ENCODE measurements around the gene CDK6.

Gene CDK6

DNA sequence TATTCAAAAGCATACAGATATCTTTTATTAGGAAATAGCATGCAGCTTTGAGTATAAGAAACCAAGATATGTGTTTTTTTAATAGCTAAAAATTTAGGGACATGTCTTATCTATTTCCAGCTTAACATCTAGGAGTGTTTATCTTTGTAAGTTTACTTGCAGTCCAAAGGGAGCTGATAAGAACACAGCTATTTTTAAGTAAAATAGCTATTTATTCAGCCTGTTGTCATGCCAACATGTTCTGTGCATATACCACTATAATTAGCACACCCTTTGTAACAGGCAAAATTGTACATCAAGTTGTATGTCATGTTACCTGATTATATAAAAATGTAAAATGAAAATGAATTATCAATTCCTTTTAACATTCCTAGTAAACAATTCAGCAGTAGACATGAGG is 275.8 kb downstream of the CDK6 start:
- no peak for DNase-seq (ENCODE audit: extremely low spot score)
- TF ChIP-seq L3MBTL2 (conservative IDR thresholded peaks at IDR 0.05) = no peak
- TF ChIP-seq FOXM1 (IDR thresholded peaks at IDR 0.05; ENCODE audit: borderline replicate concordance) = no peak
- no peak for TF ChIP-seq CTBP1 (IDR thresholded peaks at IDR 0.05; ENCODE audit: borderline replicate concordance)
- TF ChIP-seq TARDBP (IDR thresholded peaks at IDR 0.05) = no peak
- no peak for TF ChIP-seq ZNF384 (IDR thresholded peaks at IDR 0.05)
- no peak for TF ChIP-seq FOXK2 (IDR thresholded peaks at IDR 0.05)
- TF ChIP-seq LEF1 (IDR thresholded peaks at IDR 0.05; ENCODE audit: borderline replicate concordance) = no peak
- TF ChIP-seq FOXA1 (IDR thresholded peaks at IDR 0.05) = no peak
- no peak for TF ChIP-seq PKNOX1 (IDR thresholded peaks at IDR 0.05)
- no peak for TF ChIP-seq SUZ12 (IDR thresholded peaks at IDR 0.05)
- no peak for TF ChIP-seq NFRKB (IDR thresholded peaks at IDR 0.05)
- no peak for TF ChIP-seq ELF4 (IDR thresholded peaks at IDR 0.05)
- TF ChIP-seq BHLHE40 (IDR thresholded peaks at IDR 0.05; ENCODE audit: borderline replicate concordance) = no peak
- no peak for TF ChIP-seq SP1 (IDR thresholded peaks at IDR 0.05)
- TF ChIP-seq HDGF (IDR thresholded peaks at IDR 0.05; ENCODE audit: borderline replicate concordance) = no peak
- TF ChIP-seq ARNT (IDR thresholded peaks at IDR 0.05) = no peak

GRCh38 chr7:92557808-92558362 is 278.5 kb downstream of the CDK6 start:
- ChIA-PET CTCF (no interaction called here), POLR2A (interaction anchor here (1.3 kb wide), 1 partner anchor 32 kb away, joined by 3 read pairs; the partner anchor contains the start of gene FAM133B)
- TF ChIP-seq ZNF384 (IDR thresholded peaks at IDR 0.05) (no peak), HDGF (IDR thresholded peaks at IDR 0.05; ENCODE audit: borderline replicate concordance) (no peak), SUZ12 (IDR thresholded peaks at IDR 0.05) (no peak), FOXA1 (IDR thresholded peaks at IDR 0.05) (no peak), FOXM1 (IDR thresholded peaks at IDR 0.05; ENCODE audit: borderline replicate concordance) (no peak), BHLHE40 (IDR thresholded peaks at IDR 0.05; ENCODE audit: borderline replicate concordance) (no peak), ELF4 (IDR thresholded peaks at IDR 0.05) (no peak), NFRKB (IDR thresholded peaks at IDR 0.05) (no peak), PKNOX1 (IDR thresholded peaks at IDR 0.05) (no peak), TARDBP (IDR thresholded peaks at IDR 0.05) (no peak), SP1 (IDR thresholded peaks at IDR 0.05) (no peak), L3MBTL2 (conservative IDR thresholded peaks at IDR 0.05) (no peak), CTBP1 (IDR thresholded peaks at IDR 0.05; ENCODE audit: borderline replicate concordance) (no peak)
- no peak for DNase-seq (ENCODE audit: extremely low spot score)

More for the DNA sequence above, 275.8 kb downstream of the CDK6 start:
- CTCF ChIA-PET = no interaction called here
- POLR2A ChIA-PET = no interaction called here

- no peak for DNase-seq (ENCODE audit: extremely low spot score)
- POLR2A ChIA-PET = no interaction called here
- CTCF ChIA-PET = no interaction called here
- no peak for TF ChIP-seq LEF1 (IDR thresholded peaks at IDR 0.05; ENCODE audit: borderline replicate concordance)
- TF ChIP-seq ZNF384 (IDR thresholded peaks at IDR 0.05) = no peak
- TF ChIP-seq BHLHE40 (IDR thresholded peaks at IDR 0.05; ENCODE audit: borderline replicate concordance) = no peak
- no peak for TF ChIP-seq ELF4 (IDR thresholded peaks at IDR 0.05)
- no peak for TF ChIP-seq FOXA1 (IDR thresholded peaks at IDR 0.05)
- TF ChIP-seq TARDBP (IDR thresholded peaks at IDR 0.05) = no peak
- TF ChIP-seq L3MBTL2 (conservative IDR thresholded peaks at IDR 0.05) = no peak
- no peak for TF ChIP-seq NFRKB (IDR thresholded peaks at IDR 0.05)
- no peak for TF ChIP-seq ARNT (IDR thresholded peaks at IDR 0.05)
- no peak for TF ChIP-seq FOXM1 (IDR thresholded peaks at IDR 0.05; ENCODE audit: borderline replicate concordance)
- no peak for TF ChIP-seq FOXK2 (IDR thresholded peaks at IDR 0.05)
- TF ChIP-seq PKNOX1 (IDR thresholded peaks at IDR 0.05) = no peak
- no peak for TF ChIP-seq SP1 (IDR thresholded peaks at IDR 0.05)
- no peak for TF ChIP-seq CTBP1 (IDR thresholded peaks at IDR 0.05; ENCODE audit: borderline replicate concordance)
- no peak for TF ChIP-seq SUZ12 (IDR thresholded peaks at IDR 0.05)
- no peak for TF ChIP-seq HDGF (IDR thresholded peaks at IDR 0.05; ENCODE audit: borderline replicate concordance)
Measured at GRCh38 chr7:92557249-92557648, 279.1 kb downstream of the CDK6 start.
